ENCODE data around the gene ABLIM3.

ABLIM3 gene

DNA sequence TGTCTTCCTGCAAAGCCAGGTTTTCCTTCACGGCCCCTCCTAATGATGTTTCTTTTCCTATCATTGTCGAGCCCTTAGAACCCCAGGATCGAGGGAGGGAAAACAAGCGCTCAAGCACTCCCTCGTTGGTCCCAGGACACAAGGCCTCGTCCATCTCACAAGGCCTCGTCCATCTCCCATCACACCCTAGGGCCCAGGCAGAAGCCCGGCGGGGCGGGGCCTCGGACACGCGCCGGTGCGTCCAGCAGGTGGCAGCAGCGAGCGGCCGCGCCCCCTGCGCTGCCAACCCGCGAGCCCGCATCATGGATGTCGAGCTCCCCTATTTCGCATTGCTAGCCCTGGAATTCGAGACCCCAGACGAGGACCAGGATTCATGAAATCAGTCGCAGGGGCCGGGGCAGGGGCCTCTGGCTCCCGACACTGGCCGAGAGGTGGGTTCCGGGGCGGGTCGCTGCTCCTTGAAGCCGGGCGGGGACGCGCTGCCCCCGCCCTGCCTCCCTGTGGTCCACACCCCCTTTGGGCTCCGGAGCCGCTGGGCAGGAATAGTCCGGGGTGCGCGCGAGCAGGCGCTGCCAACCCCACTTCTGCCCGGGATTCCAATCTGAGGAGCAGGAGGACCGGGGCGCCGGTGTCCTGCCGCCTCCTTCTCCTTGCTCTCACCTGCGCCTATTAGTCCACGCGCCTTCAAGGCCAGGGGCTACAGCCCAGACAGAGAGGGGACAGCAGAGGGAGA is at the start of gene ABLIM3:
ABLIM3 (plus strand) TSS at position 270 of the 733 bp plus-strand sequence. CDS start 603 bp downstream, outside the sequence.
- Histone ChIP-seq H3K36me3 (ENCODE audit: insufficient read depth, low read length) (peaks cover 19% of the 10 kb centered on the region), H3K27ac (ENCODE audit: low read depth, low read length) (peak within 1 kb of the TSS; percentile 89), H2AFZ (ENCODE audit: low read length, unreplicated experiment) (peak within 1 kb of the TSS; percentile 70), H3K79me2 (ENCODE audit: control insufficient read depth, insufficient read depth, low read length, unreplicated experiment) (peaks cover 53% of the 10 kb centered on the region), H3K4me1 (ENCODE audit: control insufficient read depth, insufficient read depth, low read length, unreplicated experiment) (peaks cover 28% of the 10 kb centered on the region), H3K27me3 (ENCODE audit: insufficient read depth, low read length) (no peaks in the 10 kb centered on the region), H3K4me3 (ENCODE audit: low read depth, low read length) (peak within 1 kb of the TSS; percentile 98)

DNA sequence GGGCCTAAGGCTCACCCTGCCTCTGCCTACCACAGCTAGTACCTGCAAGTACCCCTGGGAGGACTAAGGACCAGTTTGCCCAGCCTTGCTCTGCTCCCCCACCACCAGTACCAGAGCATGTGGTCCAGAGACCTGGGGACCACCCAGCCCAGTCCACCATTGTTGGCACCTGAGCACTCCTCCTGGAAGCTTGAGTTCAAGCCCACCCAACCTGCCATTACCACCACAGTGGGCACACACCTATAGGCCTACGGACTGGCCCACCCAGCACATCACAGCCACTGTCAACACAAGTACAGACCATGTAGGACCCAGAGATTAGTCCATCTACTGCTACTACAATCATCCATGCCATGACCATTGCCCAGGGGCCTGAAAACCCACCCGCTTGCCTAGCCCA is 47.7 kb upstream of the ABLIM3 start:
- no peaks in the 10 kb centered on the region for H3K27me3 ChIP-seq (ENCODE audit: insufficient read depth, low read length)
- no peaks in the 10 kb centered on the region for H3K36me3 ChIP-seq (ENCODE audit: insufficient read depth, low read length)
- no peaks in the 10 kb centered on the region for H3K4me1 ChIP-seq (ENCODE audit: control insufficient read depth, insufficient read depth, low read length, unreplicated experiment)
- no peak overlapping the region for H2AFZ ChIP-seq (ENCODE audit: low read length, unreplicated experiment)
- H3K79me2 ChIP-seq (ENCODE audit: control insufficient read depth, insufficient read depth, low read length, unreplicated experiment) = no peaks in the 10 kb centered on the region
- H3K27ac ChIP-seq (ENCODE audit: low read depth, low read length) = no peak overlapping the region
- no peak overlapping the region for H3K4me3 ChIP-seq (ENCODE audit: low read depth, low read length)

DNA sequence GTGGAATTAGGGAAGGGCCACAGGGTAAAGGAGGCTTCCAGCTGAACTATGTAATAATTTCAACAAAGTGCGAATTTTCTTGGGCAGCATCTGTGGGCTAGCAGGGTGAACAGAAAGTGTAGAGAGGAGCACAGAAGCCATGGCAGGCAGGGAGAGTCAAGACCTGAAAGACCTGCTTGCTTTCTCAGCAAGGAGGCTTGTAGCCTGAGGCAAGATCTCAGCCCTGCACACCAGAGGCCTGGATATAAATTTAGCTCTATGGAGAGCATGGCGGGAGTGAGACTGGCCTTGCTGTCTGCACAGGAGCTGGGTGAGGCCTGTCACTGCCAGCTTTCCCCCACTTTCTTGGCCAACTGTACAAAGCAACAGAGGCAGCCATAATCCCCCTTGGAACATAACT is 46.3 kb upstream of the ABLIM3 start:
- Histone ChIP-seq H3K4me1 (ENCODE audit: control insufficient read depth, insufficient read depth, low read length, unreplicated experiment) (no peaks in the 10 kb centered on the region), H3K36me3 (ENCODE audit: insufficient read depth, low read length) (no peaks in the 10 kb centered on the region), H3K79me2 (ENCODE audit: control insufficient read depth, insufficient read depth, low read length, unreplicated experiment) (no peaks in the 10 kb centered on the region), H2AFZ (ENCODE audit: low read length, unreplicated experiment) (no peak overlapping the region), H3K4me3 (ENCODE audit: low read depth, low read length) (no peak overlapping the region), H3K27me3 (ENCODE audit: insufficient read depth, low read length) (no peaks in the 10 kb centered on the region), H3K27ac (ENCODE audit: low read depth, low read length) (no peak overlapping the region)

DNA sequence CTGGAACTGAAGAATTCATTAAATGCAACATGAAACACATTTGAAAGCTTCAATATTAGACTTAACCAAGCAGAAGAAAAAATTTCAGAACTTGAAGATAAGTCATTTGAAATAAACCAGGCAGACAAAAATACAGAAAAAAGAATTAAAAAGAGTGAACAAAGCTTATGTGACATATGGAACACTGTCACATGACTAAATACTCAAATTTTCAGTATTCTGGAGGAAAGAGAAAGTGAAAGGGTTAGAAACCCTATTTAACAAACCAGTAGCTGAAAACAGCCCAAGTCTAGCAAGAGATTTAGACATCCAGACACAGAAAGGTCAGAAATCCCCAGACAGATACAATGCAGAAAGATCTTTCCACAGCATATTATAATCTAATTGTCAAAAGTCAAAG is 41.4 kb upstream of the ABLIM3 start:
- H3K79me2 ChIP-seq (ENCODE audit: control insufficient read depth, insufficient read depth, low read length, unreplicated experiment) = no peaks in the 10 kb centered on the region
- H3K4me3 ChIP-seq (ENCODE audit: low read depth, low read length) = no peak overlapping the region
- no peaks in the 10 kb centered on the region for H3K27me3 ChIP-seq (ENCODE audit: insufficient read depth, low read length)
- H2AFZ ChIP-seq (ENCODE audit: low read length, unreplicated experiment) = no peak overlapping the region
- H3K4me1 ChIP-seq (ENCODE audit: control insufficient read depth, insufficient read depth, low read length, unreplicated experiment) = no peaks in the 10 kb centered on the region
- no peak overlapping the region for H3K27ac ChIP-seq (ENCODE audit: low read depth, low read length)
- H3K36me3 ChIP-seq (ENCODE audit: insufficient read depth, low read length) = no peaks in the 10 kb centered on the region

DNA sequence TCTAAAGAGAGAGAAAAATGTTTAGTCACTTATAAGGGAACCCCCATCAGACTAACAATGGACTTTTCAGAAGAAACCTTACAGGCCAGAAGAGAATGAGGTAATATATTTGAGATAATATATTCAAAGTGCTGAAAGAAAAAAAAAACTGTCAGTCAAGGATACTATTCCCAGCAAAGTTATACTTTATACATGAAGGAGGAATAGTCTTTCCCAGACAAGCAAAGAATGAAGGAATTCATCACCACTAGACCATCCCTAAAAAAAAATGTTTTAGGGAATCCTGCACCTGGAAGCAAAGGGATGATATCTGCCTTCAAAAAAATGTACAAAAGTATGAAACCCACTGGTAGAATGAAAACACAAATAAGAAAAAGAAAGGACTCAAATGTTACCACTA is 41.0 kb upstream of the ABLIM3 start:
- H3K4me3 ChIP-seq (ENCODE audit: low read depth, low read length) = no peak overlapping the region
- H3K27ac ChIP-seq (ENCODE audit: low read depth, low read length) = no peak overlapping the region
- H3K36me3 ChIP-seq (ENCODE audit: insufficient read depth, low read length) = no peaks in the 10 kb centered on the region
- H2AFZ ChIP-seq (ENCODE audit: low read length, unreplicated experiment) = no peak overlapping the region
- no peaks in the 10 kb centered on the region for H3K4me1 ChIP-seq (ENCODE audit: control insufficient read depth, insufficient read depth, low read length, unreplicated experiment)
- no peaks in the 10 kb centered on the region for H3K79me2 ChIP-seq (ENCODE audit: control insufficient read depth, insufficient read depth, low read length, unreplicated experiment)
- no peaks in the 10 kb centered on the region for H3K27me3 ChIP-seq (ENCODE audit: insufficient read depth, low read length)

DNA sequence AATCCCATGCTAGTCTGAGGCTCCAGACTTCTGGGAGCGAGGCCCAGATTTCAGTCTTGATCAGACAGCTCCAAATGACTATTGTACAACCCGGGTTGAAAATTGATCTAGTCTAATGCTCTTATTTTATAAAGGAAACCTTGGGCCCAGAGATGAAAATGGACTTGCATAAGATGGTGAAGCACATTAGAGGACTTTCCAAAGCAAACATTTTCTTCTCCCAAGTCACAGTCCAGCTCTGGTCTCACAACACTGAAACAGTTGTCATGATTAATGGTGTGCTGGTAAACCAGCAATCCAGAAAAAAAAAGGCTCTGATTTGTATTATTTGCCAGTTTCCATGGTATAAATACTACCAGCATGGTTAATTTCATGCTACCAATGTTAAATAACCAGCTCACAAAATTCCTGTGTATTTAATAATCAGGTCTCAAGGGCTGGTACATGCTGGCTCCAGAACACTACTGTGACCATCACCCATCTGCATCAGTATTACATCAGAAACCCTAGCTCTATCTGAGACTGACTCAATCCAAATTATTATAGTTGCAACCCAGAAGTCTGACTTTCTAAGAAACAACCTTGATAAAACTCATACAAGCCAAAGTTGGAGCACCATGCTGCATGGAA is 32.5 kb upstream of the ABLIM3 start:
- H3K36me3 ChIP-seq (ENCODE audit: insufficient read depth, low read length) = no peaks in the 10 kb centered on the region
- H3K79me2 ChIP-seq (ENCODE audit: control insufficient read depth, insufficient read depth, low read length, unreplicated experiment) = no peaks in the 10 kb centered on the region
- peaks cover 7% of the 10 kb centered on the region for H3K4me1 ChIP-seq (ENCODE audit: control insufficient read depth, insufficient read depth, low read length, unreplicated experiment)
- no peak overlapping the region for H3K27ac ChIP-seq (ENCODE audit: low read depth, low read length)
- H3K4me3 ChIP-seq (ENCODE audit: low read depth, low read length) = no peak overlapping the region
- no peaks in the 10 kb centered on the region for H3K27me3 ChIP-seq (ENCODE audit: insufficient read depth, low read length)
- no peak overlapping the region for H2AFZ ChIP-seq (ENCODE audit: low read length, unreplicated experiment)

DNA sequence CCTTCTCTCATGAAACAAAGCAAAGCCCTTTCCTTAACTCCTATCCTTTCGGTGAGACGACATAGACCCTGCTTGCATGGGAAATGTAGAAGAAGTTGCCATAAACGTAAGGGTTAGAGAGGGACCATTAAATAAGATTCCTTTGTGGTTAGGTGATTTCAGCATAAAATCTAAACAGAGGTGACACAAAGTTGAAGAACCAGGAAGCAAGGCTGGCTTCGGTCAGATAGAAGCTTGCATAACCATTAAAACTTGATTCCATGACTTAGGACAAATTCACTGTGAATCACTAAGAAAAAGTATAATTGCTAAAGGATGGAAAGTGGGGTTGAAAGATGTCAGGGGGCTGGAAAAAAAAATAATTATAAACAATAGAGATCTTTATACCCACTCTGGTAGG is 30.9 kb upstream of the ABLIM3 start:
- no peaks in the 10 kb centered on the region for H3K36me3 ChIP-seq (ENCODE audit: insufficient read depth, low read length)
- no peak overlapping the region for H2AFZ ChIP-seq (ENCODE audit: low read length, unreplicated experiment)
- no peak overlapping the region for H3K4me3 ChIP-seq (ENCODE audit: low read depth, low read length)
- H3K27me3 ChIP-seq (ENCODE audit: insufficient read depth, low read length) = no peaks in the 10 kb centered on the region
- H3K79me2 ChIP-seq (ENCODE audit: control insufficient read depth, insufficient read depth, low read length, unreplicated experiment) = no peaks in the 10 kb centered on the region
- H3K4me1 ChIP-seq (ENCODE audit: control insufficient read depth, insufficient read depth, low read length, unreplicated experiment) = peaks cover 16% of the 10 kb centered on the region
- H3K27ac ChIP-seq (ENCODE audit: low read depth, low read length) = no peak overlapping the region

DNA sequence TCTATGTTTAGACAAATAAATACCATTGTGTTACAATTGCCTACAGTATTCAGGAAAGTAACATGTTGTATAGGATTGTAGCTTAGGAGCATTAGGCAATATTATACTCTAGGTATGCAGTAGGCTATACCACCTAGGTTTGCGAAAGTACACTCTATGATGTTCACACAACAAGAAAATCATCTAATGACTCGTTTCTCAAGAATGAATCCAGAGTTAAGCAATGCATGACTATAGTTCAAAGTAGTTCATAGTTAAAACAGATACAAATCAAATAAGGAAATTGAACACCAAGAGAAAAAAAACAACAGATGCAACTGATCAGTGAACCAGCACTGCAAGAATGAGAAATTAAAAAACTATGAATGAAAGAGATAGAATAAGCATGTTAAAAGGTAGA is 27.6 kb upstream of the ABLIM3 start:
- no peak overlapping the region for H2AFZ ChIP-seq (ENCODE audit: low read length, unreplicated experiment)
- no peaks in the 10 kb centered on the region for H3K79me2 ChIP-seq (ENCODE audit: control insufficient read depth, insufficient read depth, low read length, unreplicated experiment)
- H3K4me1 ChIP-seq (ENCODE audit: control insufficient read depth, insufficient read depth, low read length, unreplicated experiment) = peaks cover 29% of the 10 kb centered on the region
- peak overlapping the region; percentile 59 for H3K27ac ChIP-seq (ENCODE audit: low read depth, low read length)
- no peaks in the 10 kb centered on the region for H3K36me3 ChIP-seq (ENCODE audit: insufficient read depth, low read length)
- no peak overlapping the region for H3K4me3 ChIP-seq (ENCODE audit: low read depth, low read length)
- no peaks in the 10 kb centered on the region for H3K27me3 ChIP-seq (ENCODE audit: insufficient read depth, low read length)

DNA sequence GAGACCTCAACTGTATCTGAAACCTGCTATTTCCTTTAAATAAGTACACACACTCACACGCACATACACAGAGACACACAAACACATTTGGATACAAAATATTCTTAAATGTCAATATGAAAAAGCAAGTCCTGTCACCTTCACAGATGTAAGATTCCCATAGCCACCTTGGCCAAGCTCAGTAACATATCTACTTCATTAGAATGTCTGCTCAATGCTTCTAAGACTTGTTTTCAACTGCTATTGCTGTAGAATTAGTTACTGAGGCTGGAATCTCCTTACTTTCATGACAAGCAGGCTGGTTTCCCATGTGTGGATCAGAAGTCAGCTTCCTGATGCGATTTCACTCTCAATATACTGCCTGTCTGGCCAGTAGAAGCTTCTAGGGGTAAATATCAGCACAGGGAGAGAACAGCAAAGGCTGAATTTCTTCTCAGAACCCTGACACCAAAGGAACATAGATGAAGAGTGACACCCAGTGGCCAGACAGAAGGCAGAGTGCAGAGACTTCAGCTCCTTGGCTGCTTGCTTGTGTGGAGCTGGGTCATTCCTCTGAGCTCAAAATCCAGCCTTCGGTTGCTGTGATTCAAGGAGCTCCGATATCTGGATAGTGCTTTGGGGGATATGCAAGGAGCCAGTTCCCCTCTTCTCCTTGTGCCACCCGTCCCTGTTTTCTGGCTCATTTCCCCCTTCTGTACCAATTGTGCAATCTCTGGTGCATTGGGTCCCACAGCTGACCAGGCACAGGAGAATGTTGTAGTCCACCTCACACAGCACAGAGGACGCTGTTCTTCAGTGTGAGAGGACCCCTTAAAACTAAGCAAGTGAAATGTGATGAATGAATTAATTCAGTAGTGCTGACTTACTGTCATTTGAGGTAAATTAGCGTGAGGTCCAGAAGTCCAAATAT is 26.6 kb upstream of the ABLIM3 start:
- Histone ChIP-seq H3K4me3 (ENCODE audit: low read depth, low read length) (peak overlapping the region; percentile 27; the same call in 1 of the 2 replicates), H3K27ac (ENCODE audit: low read depth, low read length) (peak overlapping the region; percentile 59), H3K36me3 (ENCODE audit: insufficient read depth, low read length) (no peaks in the 10 kb centered on the region), H2AFZ (ENCODE audit: low read length, unreplicated experiment) (peak overlapping the region; percentile 78), H3K4me1 (ENCODE audit: control insufficient read depth, insufficient read depth, low read length, unreplicated experiment) (peaks cover 31% of the 10 kb centered on the region), H3K27me3 (ENCODE audit: insufficient read depth, low read length) (no peaks in the 10 kb centered on the region), H3K79me2 (ENCODE audit: control insufficient read depth, insufficient read depth, low read length, unreplicated experiment) (no peaks in the 10 kb centered on the region)

DNA sequence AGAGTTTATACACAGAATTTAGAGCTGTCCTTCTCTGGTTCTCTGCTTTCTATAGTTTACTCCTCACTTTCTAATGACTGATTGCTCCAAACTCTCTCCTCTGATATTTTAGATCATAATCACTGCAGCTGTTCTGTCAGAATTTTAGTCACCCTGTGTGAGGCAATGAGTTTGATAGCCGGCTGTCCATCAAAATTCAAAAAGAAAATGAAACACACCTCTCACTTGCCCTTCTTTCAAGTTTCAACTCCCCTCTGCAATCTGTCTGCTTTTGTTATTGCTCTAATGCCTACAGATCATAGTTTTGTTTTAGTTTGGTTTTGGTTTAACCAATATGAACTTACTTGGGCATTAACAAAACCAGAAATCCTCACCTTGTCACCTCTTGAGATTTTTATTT is 23.3 kb upstream of the ABLIM3 start:
- H3K79me2 ChIP-seq (ENCODE audit: control insufficient read depth, insufficient read depth, low read length, unreplicated experiment) = no peaks in the 10 kb centered on the region
- no peaks in the 10 kb centered on the region for H3K36me3 ChIP-seq (ENCODE audit: insufficient read depth, low read length)
- H3K4me1 ChIP-seq (ENCODE audit: control insufficient read depth, insufficient read depth, low read length, unreplicated experiment) = peaks cover 28% of the 10 kb centered on the region
- no peaks in the 10 kb centered on the region for H3K27me3 ChIP-seq (ENCODE audit: insufficient read depth, low read length)
- H2AFZ ChIP-seq (ENCODE audit: low read length, unreplicated experiment) = peak overlapping the region; percentile 71
- H3K4me3 ChIP-seq (ENCODE audit: low read depth, low read length) = no peak overlapping the region
- H3K27ac ChIP-seq (ENCODE audit: low read depth, low read length) = no peak overlapping the region
